Astrocyte (in vitro differentiated cells and primary cell): Measurements from ENCODE around the gene PEX26. TPM values are rescaled to one million over a fixed set of nuclear protein-coding genes. Genes with fewer than 3 reads are reported as not detected.

ENCODE experiments used
- DNase-seq: peaks from one replicate; pipeline ENCODE4 v3.0.0-alpha.2; 2010; ENCODE audit warnings: low read depth
- FAIRE-seq: peaks from 2 replicates; lab custom pipeline; 2011; peaks lifted over from hg19 to GRCh38; lab: Jason Lieb, UNC
- H2AFZ ChIP-seq: 2 replicates; pipeline ENCODE4 v1.6.0; 2012; ENCODE audit warnings: low read depth, low read length, inconsistent platforms
- H3K27ac ChIP-seq: 2 replicates; pipeline ENCODE4 v1.5.1; 2011; ENCODE audit warnings: low read depth, low read length, inconsistent platforms
- H3K27me3 ChIP-seq: 2 replicates; pipeline ENCODE4 v1.6.0; 2011; ENCODE audit warnings: low read length, inconsistent platforms; ENCODE audit not compliant: insufficient read depth
- H3K36me3 ChIP-seq: 2 replicates; pipeline ENCODE4 v1.5.1; 2011; ENCODE audit warnings: low read length, inconsistent platforms; ENCODE audit not compliant: insufficient read depth
- H3K4me1 ChIP-seq: 2 replicates; pipeline ENCODE4 v1.5.1; 2011; ENCODE audit warnings: low read length, inconsistent platforms; ENCODE audit not compliant: insufficient read depth
- H3K4me2 ChIP-seq: 2 replicates; pipeline ENCODE4 v1.6.0; 2012; ENCODE audit warnings: low read length, inconsistent platforms
- H3K4me3 ChIP-seq: 2 replicates; pipeline ENCODE4 v1.5.1; 2011; ENCODE audit warnings: low read depth, mild to moderate bottlenecking, low read length, inconsistent platforms; ENCODE audit not compliant: insufficient read depth
- H3K79me2 ChIP-seq: 2 replicates; pipeline ENCODE4 v1.6.0; 2012; ENCODE audit warnings: mild to moderate bottlenecking, low read length, inconsistent platforms; ENCODE audit not compliant: insufficient read depth
- H3K9ac ChIP-seq: 2 replicates; pipeline ENCODE4 v1.6.0; 2012; ENCODE audit warnings: mild to moderate bottlenecking, low read length, inconsistent platforms
- H3K9me3 ChIP-seq: 2 replicates; pipeline ENCODE4 v1.5.1; 2012; ENCODE audit warnings: low read depth, mild to moderate bottlenecking, low read length, inconsistent platforms; ENCODE audit not compliant: insufficient read depth
- H4K20me1 ChIP-seq: 2 replicates; pipeline ENCODE4 v1.6.0; 2012; ENCODE audit warnings: low read length, inconsistent platforms; ENCODE audit not compliant: insufficient read depth
- H3K27ac Mint-ChIP-seq: one replicate; pipeline ENCODE4 v1.8.0; 2021; ENCODE audit warnings: mild to moderate bottlenecking, mixed read lengths; ENCODE audit not compliant: unreplicated experiment
- H3K27me3 Mint-ChIP-seq: one replicate; pipeline ENCODE4 v1.8.0; 2021; ENCODE audit warnings: low read depth, mixed read lengths; ENCODE audit not compliant: unreplicated experiment
- H3K36me3 Mint-ChIP-seq: one replicate; pipeline ENCODE4 v1.8.0; 2021; ENCODE audit warnings: low read depth, mixed read lengths; ENCODE audit not compliant: unreplicated experiment
- H3K4me1 Mint-ChIP-seq: one replicate; pipeline ENCODE4 v1.8.0; 2021; ENCODE audit warnings: low read depth, mixed read lengths; ENCODE audit not compliant: unreplicated experiment
- H3K4me3 Mint-ChIP-seq: one replicate; pipeline ENCODE4 v1.8.0; 2021; ENCODE audit warnings: mild to moderate bottlenecking, moderate library complexity, mixed read lengths; ENCODE audit not compliant: unreplicated experiment
- H3K9me3 Mint-ChIP-seq: one replicate; pipeline ENCODE4 v1.8.0; 2021; ENCODE audit warnings: mild to moderate bottlenecking, mixed read lengths; ENCODE audit not compliant: unreplicated experiment
- EZH2 ChIP-seq: IDR thresholded peaks from 2 replicates; pipeline ENCODE4 v1.6.1; 2012; ENCODE audit warnings: mild to moderate bottlenecking, low read length, inconsistent platforms; ENCODE audit not compliant: insufficient read depth
- total RNA-seq: library from RNA; stranded (reverse); gene quantifications from 2 replicates; pipeline ENCODE4 v1.2.1, GENCODE V29; 2021
- TF ChIP-seq, protein P1 (sequence below): IDR thresholded peaks from 2 replicates; pipeline ENCODE4 v1.5.1; 2011; ENCODE audit warnings: low read depth, mild to moderate bottlenecking, inconsistent platforms, low read length, moderate library complexity; ENCODE audit not compliant: insufficient read depth

Gene PEX26
- total RNA-seq, 1 donor from 2014 or later: 41.9 TPM

DNA sequence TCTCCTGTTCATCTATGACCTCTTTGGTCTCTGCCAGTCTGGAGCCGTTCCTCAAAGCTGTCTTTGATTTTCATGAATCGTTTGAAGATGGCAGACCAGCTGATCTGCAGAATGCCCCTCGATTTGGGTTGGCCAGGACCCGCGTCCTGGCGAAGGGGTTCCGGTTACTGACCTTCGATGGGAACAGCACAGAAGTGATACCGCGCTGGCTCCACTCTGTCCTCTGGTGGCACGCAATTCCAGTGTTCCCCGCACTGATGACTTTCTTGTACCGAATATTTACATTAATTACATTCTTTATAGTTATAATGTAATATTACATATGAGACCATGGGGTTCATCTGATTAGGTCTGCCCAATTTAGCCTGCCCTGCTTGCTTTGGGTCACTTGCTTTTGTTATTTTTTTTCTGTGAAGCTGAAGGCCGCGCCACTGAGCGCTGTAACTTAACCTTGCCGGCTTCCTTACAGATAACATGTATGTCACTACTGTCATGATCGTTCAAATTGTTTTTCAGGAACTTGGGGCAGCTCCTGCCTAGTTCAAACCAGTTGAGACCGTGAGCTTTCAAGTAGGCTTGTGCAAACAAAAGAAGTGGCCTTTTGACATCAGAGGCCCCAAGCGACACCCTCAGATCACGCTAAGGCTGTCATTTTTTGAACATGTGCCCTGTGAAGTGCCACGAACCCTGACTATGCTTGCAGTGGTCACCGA lies 68.0 kb downstream of the PEX26 start:
- Histone ChIP-seq H3K4me3 (no peak overlapping the region), H2AFZ (no peak overlapping the region), H3K27me3 (no peaks in the 10 kb centered on the region), H4K20me1 (no peaks in the 10 kb centered on the region), H3K4me2 (no peak overlapping the region), H3K36me3 (no peaks in the 10 kb centered on the region), H3K4me1 (no peaks in the 10 kb centered on the region), H3K79me2 (no peaks in the 10 kb centered on the region), H3K9me3 (no peaks in the 10 kb centered on the region), H3K9ac (no peak overlapping the region), H3K27ac (no peak overlapping the region)
- no peaks in the 10 kb centered on the region for H3K36me3 Mint-ChIP-seq
- DNase-seq (no peak), FAIRE-seq (no peak)
- no peaks in the 10 kb centered on the region for H3K4me1 Mint-ChIP-seq
- TF ChIP-seq EZH2: no peak
- TF ChIP-seq, protein P1, sequence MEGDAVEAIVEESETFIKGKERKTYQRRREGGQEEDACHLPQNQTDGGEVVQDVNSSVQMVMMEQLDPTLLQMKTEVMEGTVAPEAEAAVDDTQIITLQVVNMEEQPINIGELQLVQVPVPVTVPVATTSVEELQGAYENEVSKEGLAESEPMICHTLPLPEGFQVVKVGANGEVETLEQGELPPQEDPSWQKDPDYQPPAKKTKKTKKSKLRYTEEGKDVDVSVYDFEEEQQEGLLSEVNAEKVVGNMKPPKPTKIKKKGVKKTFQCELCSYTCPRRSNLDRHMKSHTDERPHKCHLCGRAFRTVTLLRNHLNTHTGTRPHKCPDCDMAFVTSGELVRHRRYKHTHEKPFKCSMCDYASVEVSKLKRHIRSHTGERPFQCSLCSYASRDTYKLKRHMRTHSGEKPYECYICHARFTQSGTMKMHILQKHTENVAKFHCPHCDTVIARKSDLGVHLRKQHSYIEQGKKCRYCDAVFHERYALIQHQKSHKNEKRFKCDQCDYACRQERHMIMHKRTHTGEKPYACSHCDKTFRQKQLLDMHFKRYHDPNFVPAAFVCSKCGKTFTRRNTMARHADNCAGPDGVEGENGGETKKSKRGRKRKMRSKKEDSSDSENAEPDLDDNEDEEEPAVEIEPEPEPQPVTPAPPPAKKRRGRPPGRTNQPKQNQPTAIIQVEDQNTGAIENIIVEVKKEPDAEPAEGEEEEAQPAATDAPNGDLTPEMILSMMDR: no peak
- peak overlapping the region; percentile 8 for H3K27ac Mint-ChIP-seq
- H3K4me3 Mint-ChIP-seq: no peak overlapping the region
- H3K9me3 Mint-ChIP-seq: peaks cover 4% of the 10 kb centered on the region
- peaks cover 3% of the 10 kb centered on the region for H3K27me3 Mint-ChIP-seq

DNA sequence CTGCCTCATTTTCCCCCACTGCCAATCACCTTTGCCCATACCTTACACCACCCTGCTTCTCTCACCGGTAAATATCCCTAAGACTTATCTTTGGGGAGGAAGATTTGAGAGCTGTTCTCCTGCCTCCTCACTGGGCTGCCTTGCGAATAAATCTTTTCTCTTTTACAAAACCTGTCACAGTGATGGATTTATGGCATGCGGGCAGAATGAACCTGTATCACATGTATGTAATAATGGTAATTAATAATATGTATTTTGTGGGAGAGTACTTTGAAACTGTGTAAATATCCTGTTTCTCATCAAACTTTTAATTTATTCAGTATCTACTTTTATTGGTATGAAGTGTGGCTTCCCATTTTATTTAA lies 68.6 kb downstream of the PEX26 start:
- Mint-ChIP-seq H3K4me3 (no peak overlapping the region), H3K27ac (peak overlapping the region; percentile 8), H3K9me3 (peaks cover 4% of the 10 kb centered on the region), H3K27me3 (peaks cover 3% of the 10 kb centered on the region), H3K36me3 (peaks cover 2% of the 10 kb centered on the region), H3K4me1 (peaks cover 2% of the 10 kb centered on the region)
- H3K79me2 ChIP-seq: no peaks in the 10 kb centered on the region
- no peak for FAIRE-seq
- no peak overlapping the region for H3K27ac ChIP-seq
- no peak for DNase-seq
- H3K9me3 ChIP-seq: no peaks in the 10 kb centered on the region
- H3K36me3 ChIP-seq: no peaks in the 10 kb centered on the region
- no peak overlapping the region for H3K4me3 ChIP-seq
- TF ChIP-seq EZH2: no peak
- TF ChIP-seq, protein P1: no peak
- no peak overlapping the region for H3K4me2 ChIP-seq
- no peaks in the 10 kb centered on the region for H3K4me1 ChIP-seq
- H4K20me1 ChIP-seq: no peaks in the 10 kb centered on the region
- no peak overlapping the region for H3K9ac ChIP-seq
- H3K27me3 ChIP-seq: no peaks in the 10 kb centered on the region
- H2AFZ ChIP-seq: no peak overlapping the region

DNA sequence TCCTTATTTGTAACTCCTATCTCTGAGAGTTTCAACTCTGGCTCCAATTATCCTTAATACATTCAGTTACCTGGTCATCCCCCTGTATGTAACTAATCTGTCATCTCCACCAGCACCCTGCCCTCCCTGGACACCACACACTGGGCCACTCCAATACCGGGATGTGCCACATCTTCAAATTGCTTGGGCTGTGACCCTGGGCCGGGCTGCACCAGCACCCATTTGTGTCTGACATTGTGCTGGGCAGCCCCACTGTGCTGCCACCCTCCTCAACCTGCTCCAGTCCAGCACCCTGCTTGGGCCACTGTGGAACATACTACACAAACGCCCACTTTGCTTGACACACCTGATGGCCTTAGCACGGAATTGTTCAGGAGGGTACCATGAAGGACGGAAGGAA lies 70.0 kb downstream of the PEX26 start:
- Mint-ChIP-seq H3K27ac (no peak overlapping the region), H3K36me3 (peaks cover 13% of the 10 kb centered on the region), H3K4me1 (peaks cover 8% of the 10 kb centered on the region), H3K4me3 (peak overlapping the region; percentile 31), H3K9me3 (peaks cover 7% of the 10 kb centered on the region), H3K27me3 (peaks cover 3% of the 10 kb centered on the region)
- H3K9me3 ChIP-seq: no peaks in the 10 kb centered on the region
- H3K9ac ChIP-seq: no peak overlapping the region
- H3K27ac ChIP-seq: no peak overlapping the region
- no peak overlapping the region for H3K4me2 ChIP-seq
- FAIRE-seq: no peak
- no peaks in the 10 kb centered on the region for H3K4me1 ChIP-seq
- no peak overlapping the region for H2AFZ ChIP-seq
- TF ChIP-seq, protein P1: no peak
- TF ChIP-seq EZH2: no peak
- no peak overlapping the region for H3K4me3 ChIP-seq
- H4K20me1 ChIP-seq: no peaks in the 10 kb centered on the region
- no peaks in the 10 kb centered on the region for H3K79me2 ChIP-seq
- no peaks in the 10 kb centered on the region for H3K27me3 ChIP-seq
- no peaks in the 10 kb centered on the region for H3K36me3 ChIP-seq
- DNase-seq: no peak
